HG02840 (cell line): Measurements from ENCODE around the gene CYP2C19.
"Not testable (repeated sequence)": the region's sequence is repeated elsewhere in the genome, so short reads cannot be mapped to it uniquely, and the experiment has no call there.

Experiments
- ATAC-seq: cut with Tn5 transposase; IDR thresholded peaks from one replicate; pipeline ENCODE4 v1.9.1; 2021; ENCODE audit warnings: mild to moderate bottlenecking, moderate library complexity, moderate number of reproducible peaks; ENCODE audit not compliant: unreplicated experiment, low FRiP score

Gene CYP2C19

DNA sequence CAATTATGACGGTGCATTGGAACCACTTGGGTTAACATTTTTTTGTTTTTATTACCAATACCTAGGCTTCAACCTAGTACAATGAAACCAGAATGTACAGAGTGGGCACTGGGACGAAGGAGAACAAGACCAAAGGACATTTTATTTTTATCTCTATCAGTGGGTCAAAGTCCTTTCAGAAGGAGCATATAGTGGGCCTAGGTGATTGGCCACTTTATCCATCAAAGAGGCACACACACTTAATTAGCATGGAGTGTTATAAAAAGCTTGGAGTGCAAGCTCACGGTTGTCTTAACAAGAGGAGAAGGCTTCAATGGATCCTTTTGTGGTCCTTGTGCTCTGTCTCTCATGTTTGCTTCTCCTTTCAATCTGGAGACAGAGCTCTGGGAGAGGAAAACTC, at the start of gene CYP2C19:
Gene CYP2C19 (plus strand): TSS at position 289 of the 400 bp plus-strand sequence. CDS start 25 bp downstream, at position 314.
- no peak for ATAC-seq

DNA sequence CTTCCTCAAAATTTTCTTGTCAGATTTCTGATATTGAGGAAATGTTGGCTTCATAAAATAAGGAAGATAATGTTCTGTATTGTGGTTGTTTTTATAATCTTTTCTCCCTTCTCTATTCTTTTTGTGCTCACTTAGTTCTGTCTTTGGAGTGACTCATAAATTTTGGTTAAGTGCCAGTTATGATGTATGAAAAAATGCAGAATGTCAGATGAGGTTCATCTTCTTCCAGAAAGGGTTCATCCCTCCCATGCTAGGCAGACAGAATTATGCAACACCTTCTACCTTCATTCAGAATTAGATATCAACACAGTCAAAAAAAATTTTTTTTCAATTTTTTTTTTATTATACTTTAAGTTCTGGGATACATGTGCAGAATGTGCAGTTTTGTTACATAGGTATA, 36.6 kb upstream of the CYP2C19 start:
- ATAC-seq: no peak

DNA sequence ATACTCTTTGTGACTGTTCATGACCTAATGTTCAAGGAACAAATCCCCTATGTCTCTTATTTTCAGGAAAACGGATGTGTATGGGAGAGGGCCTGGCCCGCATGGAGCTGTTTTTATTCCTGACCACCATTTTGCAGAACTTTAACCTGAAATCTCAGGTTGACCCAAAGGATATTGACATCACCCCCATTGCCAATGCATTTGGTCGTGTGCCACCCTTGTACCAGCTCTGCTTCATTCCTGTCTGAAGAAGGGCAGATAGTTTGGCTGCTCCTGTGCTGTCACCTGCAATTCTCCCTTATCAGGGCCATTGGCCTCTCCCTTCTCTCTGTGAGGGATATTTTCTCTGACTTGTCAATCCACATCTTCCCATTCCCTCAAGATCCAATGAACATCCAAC, 27.3 kb upstream of the CYP2C19 start:
- no peak for ATAC-seq

DNA sequence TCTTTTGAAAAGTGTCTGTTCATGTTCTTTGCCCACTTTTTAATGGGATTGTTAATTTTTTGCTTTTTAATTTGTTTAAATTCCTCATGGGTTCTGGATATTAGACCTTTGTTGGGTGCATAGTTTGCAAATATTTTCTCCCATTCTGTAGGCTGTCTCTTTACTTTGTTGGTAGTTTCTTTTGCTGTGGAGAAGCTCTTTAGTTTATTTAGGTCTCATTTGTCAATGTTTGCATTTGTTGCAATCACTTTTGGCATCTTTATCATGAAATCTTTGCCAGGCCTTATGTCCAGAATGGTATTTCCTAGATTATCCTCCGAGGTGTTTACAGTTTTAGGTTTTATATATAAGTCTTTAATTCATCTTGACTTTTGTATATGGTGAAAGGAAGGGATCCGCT, 23.9 kb upstream of the CYP2C19 start:
- no peak for ATAC-seq

DNA sequence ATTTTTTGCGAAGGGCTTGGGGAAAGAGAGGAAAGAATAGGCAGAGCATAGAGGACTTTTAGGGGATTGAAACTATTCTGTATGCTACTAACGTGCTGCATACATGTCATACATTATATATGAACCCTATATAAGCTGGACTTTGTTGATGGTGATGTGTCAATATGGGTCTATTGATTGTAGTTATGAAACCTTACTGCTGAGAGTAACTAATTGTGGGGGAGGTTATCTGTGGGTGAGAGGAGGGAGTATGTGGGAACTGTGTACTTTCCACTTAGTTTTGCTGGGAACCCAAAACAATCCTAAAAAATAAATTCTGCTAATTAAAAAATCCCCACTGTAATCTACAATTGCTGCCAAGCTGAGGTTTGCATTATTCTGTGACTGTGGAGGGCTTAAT, 15.3 kb upstream of the CYP2C19 start:
- no peak for ATAC-seq

DNA sequence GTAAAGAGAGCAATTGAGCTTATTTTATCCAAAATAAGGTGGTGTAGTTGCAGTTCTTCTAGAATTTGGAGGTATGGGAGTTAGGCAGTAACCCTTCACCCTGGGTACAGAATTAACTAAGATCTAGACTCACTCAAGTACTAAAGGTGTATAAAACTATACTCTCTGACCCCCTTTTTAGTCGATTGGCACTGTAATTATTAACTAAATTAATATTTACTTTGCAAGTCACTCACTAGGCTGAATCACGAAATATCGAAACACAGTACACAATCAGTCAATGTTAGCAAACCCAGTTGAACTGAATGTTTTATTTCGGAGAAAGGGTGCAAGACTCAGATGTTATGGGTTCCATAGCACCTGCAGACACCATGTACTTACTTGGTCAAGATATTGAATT, 14.6 kb upstream of the CYP2C19 start:
- no peak for ATAC-seq

DNA sequence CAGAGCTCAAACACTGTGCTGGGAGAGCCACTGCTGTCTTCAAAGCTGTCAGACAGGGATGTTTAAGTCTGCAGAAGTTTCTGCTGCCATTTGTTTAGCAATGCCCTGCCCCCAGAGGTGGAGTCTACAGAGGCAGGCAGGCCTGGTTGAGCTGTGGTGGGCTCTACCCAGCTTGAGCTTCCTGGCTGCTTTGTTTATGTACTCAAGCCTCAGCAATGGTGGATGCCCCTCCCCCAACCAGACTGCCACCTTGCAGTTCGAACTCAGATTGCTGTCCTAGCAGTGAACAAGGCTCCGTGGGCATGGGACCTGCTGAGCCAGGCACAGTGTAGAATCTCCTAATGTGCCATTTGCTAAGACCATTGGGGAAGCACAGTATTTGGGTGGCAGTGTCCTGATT, 4.6 kb upstream of the CYP2C19 start:
- no peak for ATAC-seq

DNA sequence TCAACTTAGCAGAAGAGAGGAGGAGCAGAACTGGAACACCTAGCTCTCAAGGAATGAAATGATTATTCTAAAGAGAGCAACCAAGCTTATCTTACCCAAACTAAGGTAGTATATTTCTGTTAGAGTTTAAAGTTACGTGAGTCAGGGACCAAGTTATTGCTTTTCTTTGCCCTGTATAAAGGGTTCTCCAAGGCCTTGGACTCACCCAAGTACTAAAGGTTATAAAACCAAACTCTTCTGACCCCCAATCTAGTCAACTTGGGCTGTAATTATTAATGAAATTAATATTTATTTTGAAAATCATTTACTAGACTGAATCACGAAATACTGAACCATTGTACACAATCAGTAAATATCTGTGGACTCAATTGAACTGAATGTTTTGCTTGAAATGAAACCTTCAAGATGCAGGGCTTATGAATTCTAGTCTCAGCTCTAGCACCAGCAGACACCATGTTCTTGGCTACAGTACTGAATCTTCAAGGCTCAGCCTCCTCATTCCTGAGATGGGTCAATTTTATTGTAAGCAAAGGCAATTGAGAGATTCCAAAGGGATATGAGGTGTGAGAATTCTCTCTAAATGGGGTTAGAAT, 1.8 kb upstream of the CYP2C19 start:
- no peak for ATAC-seq

DNA sequence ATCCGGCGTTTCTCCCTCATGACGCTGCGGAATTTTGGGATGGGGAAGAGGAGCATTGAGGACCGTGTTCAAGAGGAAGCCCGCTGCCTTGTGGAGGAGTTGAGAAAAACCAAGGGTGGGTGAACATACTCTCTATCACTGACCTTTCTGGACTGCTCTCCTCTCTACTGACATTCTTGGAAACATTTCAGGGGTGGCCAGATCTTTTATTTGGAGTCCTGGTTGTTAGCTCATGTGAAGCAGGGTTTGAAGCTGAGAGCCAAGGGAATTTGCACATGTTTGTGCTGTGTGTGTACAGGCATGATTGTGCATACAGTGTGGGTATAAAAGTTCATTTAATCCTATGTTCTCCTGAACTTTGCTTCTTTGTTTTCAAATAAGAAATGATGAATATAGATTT, 12.9 kb downstream of the CYP2C19 start:
- not testable (repeated sequence) for ATAC-seq

DNA sequence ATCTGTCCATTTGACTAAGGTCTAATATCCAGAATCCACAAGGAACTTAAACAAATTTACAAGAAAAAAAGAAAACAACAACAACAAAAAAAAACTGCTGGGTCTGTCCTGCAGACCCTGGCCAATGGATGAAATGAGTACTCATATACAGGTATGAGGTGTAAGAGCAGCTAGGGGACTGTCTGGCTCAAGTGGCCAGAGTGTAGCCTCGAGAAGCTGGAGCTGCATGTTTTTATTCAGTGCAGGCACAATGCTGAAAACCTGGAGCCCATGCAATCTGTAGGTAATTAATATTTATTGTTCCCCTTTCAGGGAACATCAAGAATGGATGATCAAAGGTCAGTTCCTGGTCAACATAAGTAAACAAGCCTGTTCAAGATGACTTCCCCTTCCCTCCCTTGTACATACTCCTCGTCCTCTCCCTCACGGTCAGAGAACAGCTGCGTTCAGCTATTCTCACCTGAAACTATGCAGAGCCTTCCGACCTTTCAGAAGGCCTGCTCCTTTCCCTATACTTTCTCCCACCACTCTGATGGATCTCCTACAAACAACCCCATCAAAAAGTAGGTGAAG, 15.5 kb downstream of the CYP2C19 start:
- no peak for ATAC-seq

DNA sequence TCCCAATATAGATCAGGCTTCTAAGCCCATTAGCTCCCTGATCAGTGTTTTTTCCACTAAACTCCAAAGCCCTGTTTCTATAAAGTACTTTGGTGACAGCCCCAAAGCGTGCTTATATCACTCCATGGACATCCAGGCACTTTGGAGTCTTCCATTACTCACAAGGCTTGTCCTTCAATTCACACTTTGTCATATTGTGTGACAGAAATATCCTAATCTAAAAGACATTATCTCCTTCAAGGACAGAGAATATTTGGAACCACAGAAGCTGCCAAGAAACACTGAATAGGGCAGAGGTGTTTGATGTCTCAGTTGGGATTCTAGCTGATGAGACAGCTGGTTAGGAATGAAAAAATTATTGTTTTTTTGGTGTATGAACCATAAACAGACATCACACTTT, 18.4 kb downstream of the CYP2C19 start:
- no peak for ATAC-seq

DNA sequence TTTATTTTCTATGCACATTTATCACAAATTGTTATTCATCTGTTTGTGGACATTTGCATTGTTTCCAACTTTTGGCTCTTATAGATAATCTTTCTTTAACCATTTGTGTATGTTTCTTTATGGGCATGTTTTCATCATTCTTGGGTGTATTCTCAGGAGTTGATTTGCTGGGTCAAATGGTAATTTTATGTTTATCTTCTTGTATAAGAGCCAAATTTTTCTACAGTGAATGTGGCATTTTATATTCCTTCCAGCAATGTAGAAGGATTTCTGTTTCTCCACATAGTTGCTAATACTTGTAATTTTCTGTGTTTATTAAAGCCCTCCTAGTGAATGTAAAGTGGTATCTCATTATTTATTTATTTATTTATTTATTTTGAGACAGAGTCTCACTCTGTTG, 21.8 kb downstream of the CYP2C19 start:
- ATAC-seq: no peak

DNA sequence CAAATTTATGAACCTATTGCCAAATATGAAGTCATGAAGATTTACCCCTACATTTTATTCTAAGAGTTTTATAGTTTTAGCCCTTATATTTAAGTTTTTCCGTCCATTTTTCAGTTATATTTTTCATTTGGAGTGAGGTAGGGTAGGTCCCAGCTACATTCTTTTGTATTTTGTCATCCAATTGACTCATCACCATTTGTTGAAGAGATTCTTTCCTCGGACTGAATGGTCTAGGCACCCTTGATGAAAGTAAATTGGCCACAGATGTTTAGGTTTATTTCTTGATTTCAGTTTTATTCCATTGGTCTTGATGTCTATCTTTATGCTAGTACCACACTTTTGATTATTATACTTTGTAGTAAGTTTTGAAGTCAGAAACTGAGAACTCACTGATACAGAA, 22.7 kb downstream of the CYP2C19 start:
- ATAC-seq: no peak

DNA sequence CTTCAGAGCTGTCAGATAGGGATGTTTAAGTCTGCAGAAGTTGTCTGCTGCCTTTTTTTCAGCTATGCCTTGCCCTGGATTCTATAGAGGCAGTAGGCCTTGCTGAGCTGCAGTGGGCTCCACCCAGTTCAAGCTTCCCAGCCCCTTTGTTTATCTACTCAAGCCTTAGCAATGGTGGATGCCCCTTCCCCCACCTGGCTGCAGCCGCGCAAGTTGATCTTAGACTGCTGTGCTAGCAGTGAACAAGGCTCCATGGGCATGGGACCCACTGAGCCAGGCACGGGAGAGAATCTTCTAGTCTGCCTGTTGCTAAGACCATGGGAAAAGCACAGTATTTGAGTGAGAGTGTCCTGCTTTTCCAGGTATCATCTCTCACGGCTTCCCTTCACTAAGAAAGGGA, 38.1 kb downstream of the CYP2C19 start:
- not testable (repeated sequence) for ATAC-seq

DNA sequence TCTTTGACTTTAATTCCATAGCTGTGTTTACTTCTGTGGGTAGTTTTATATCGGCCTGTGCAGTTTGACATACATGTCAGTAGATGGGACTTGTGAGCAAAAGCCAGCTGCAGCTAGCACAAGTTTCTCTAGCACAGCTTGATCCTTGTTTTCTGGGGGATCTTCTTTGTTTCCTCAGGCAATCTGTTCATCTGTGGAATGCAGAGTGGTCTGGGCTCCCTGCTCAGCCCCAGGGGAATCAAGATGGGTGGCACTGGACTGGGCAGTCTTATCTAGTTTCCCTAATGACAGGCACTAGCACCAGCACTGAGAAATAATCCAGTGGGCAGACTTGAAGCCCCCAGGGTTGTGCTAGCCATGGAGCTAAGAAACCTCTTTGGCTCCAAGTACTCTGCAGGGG, 40.8 kb downstream of the CYP2C19 start:
- ATAC-seq: no peak

DNA sequence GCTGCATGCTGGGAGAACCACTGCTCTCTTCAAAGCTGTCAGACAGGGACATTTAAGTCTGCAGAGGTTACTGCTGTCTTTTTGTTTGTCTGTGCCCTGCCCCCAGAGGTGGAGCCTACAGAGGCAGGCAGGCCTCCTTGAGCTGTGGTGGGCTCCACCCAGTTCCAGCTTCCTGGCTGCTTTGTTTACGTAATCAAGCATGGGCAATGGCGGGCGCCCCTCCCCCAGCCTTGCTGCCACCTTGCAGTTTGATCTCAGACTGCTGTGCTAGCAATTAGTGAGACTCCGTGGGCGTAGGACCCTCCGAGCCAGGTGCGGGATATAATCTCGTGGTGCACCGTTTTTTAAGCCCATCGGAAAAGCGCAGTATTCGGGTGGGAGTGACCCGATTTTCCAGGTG, 67.5 kb downstream of the CYP2C19 start:
- not testable (repeated sequence) for ATAC-seq

DNA sequence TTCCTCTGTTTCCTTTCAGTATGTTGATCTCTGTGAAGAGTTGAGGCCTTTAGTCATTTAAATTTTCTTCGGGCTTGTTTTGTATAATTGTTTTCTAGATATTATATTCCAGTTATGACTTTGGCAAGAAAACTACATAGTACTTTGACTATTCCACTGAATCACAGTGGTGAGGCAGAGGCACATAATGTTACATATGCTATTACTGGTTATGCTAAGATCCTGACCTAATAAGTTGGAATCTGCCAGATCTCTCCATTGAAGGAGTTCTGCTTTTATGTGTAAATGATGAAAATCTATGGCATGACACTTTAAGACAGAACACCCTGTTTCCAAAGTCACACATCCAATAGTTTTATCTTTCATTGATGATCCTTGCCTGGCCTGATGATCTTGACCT, 83.7 kb downstream of the CYP2C19 start:
- ATAC-seq: no peak

DNA sequence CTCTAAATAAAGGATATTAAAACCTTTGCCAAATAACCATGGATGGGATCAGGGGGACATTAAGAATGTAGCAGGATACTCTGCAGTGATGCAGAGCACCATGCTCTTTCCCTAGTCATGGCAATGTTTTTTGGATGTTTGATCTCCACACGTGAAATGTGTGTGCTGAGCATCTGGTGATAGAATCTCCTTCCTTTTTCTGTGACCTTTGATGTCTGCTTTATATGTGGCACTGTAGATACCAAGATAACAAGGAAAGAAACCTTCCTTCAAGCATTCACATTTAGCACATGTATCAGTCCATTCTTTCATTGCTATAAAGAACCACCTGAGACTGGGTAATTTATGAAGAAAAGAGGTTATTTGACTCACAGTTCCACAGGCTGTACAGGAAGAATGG, 88.3 kb downstream of the CYP2C19 start:
- ATAC-seq: no peak

DNA sequence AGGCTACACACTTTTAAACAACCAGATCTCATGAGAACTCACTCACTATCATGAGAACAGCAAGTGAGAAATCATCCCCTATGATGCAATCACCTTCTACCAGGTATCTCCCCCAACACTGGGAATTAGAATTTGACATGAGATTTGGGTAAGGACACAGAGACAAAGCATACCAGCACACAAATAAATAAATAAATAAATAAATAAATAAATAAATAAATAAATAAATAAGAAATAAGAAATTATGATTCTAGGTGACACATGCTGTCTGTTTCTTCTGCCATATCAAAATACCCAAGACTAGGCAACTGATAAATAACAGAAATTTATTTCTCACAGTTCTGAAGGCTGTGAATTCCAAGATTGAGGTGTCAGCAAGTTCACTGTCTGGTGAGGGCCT, 88.8 kb downstream of the CYP2C19 start:
- no peak for ATAC-seq

DNA sequence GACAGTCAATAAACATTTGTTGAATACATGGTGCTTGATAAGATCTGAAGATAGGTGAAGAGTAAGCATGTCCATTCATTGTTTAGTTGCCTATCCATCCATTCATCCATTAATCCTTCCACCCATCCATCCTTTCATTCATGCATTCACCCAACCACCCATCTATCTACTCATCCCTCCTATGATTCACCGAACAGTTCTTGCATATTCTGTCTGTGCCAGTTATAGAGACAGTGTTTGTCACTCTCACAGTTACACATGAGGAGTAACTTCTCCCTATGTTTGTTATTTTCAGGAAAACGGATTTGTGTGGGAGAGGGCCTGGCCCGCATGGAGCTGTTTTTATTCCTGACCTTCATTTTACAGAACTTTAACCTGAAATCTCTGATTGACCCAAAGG, 90.0 kb downstream of the CYP2C19 start:
- ATAC-seq: no peak

DNA sequence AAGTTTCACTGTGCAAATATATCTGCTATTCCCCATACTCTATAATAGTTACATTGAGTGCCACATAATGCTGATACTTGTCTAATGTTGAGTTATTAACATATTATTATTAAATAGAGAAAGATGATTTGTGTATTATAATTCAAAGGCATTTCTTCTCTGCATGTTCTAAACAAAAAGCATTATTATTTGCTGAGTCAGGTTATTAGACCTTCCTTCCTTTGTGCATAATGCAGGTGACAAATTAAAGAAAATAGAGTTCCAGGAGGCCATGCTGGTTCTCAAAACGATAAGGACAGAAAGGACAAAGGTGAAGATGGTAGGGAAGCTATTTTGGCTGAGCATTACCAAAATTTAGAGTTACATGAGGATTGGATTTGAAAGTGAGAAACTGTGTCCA, 90.6 kb downstream of the CYP2C19 start:
- ATAC-seq: no peak

DNA sequence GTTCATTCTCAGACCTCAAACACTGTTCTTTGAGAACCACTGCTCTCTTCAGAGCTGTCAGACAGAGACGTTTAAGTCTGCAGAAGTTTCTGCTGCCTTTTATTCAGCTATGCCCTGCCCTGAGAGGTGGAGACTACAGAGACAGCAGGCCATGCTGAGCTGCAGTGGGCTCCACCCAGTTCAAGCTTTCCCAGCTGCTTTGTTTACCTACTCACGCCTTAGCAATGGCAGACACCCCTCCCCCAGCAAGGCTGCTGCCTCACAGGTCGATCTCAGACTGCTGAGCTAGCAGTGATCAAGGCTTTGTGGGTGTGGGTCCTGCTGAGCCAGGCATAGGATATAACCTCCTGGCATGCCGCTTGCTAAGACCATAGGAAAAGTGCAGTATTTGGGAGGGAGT, 95.5 kb downstream of the CYP2C19 start:
- ATAC-seq: no peak

DNA sequence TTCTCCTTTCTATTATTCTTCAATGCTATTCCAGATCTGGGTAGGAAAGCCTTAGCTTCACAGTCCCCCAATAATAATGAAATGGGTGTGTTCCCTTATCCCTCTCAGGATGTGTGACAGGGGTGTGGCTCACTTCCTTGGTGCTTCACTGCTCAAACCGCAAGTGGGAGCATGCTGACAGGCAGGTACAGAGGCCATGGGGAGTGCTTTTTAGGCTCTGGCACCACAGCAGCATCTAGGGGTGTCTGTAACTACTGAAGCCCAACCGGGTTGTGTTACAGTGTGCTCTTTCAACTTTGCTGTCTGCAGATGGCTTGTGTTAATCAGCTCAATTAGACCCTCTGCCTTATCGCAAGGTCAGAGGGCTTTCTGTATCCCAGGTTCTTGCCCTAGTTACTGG, 96.6 kb downstream of the CYP2C19 start:
- ATAC-seq: no peak
